22Rv1 (cell line): ENCODE data around the gene CACNG8.

Source experiments
- ZFX ChIP-seq: fragments of 450-650 bp; IDR thresholded peaks from 2 replicates; pipeline ENCODE4 v1.6.1; 2017; ENCODE audit warnings: antibody characterized with exemption, borderline replicate concordance
- TF ChIP-seq, protein P1 (sequence below): fragments of 450-650 bp; IDR thresholded peaks from 2 replicates; pipeline ENCODE4 v1.5.1; 2017; ENCODE audit warnings: mild to moderate bottlenecking

GRCh38 chr19:53993448-53993847 lies 30.7 kb downstream of the CACNG8 start:
- TF ChIP-seq ZFX, result no peak
- TF ChIP-seq, protein P1, sequence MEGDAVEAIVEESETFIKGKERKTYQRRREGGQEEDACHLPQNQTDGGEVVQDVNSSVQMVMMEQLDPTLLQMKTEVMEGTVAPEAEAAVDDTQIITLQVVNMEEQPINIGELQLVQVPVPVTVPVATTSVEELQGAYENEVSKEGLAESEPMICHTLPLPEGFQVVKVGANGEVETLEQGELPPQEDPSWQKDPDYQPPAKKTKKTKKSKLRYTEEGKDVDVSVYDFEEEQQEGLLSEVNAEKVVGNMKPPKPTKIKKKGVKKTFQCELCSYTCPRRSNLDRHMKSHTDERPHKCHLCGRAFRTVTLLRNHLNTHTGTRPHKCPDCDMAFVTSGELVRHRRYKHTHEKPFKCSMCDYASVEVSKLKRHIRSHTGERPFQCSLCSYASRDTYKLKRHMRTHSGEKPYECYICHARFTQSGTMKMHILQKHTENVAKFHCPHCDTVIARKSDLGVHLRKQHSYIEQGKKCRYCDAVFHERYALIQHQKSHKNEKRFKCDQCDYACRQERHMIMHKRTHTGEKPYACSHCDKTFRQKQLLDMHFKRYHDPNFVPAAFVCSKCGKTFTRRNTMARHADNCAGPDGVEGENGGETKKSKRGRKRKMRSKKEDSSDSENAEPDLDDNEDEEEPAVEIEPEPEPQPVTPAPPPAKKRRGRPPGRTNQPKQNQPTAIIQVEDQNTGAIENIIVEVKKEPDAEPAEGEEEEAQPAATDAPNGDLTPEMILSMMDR, result no peak
